Endothelial cell of hepatic sinusoid (primary cell): ENCODE measurements around the gene GSN.

Experiments
- in situ Hi-C: cut with HindIII; loops from 2 replicates; pipeline ENCODE4 v1.10.0; 2017; ENCODE audit warnings: low sequenced_read_pairs

The GSN gene

DNA sequence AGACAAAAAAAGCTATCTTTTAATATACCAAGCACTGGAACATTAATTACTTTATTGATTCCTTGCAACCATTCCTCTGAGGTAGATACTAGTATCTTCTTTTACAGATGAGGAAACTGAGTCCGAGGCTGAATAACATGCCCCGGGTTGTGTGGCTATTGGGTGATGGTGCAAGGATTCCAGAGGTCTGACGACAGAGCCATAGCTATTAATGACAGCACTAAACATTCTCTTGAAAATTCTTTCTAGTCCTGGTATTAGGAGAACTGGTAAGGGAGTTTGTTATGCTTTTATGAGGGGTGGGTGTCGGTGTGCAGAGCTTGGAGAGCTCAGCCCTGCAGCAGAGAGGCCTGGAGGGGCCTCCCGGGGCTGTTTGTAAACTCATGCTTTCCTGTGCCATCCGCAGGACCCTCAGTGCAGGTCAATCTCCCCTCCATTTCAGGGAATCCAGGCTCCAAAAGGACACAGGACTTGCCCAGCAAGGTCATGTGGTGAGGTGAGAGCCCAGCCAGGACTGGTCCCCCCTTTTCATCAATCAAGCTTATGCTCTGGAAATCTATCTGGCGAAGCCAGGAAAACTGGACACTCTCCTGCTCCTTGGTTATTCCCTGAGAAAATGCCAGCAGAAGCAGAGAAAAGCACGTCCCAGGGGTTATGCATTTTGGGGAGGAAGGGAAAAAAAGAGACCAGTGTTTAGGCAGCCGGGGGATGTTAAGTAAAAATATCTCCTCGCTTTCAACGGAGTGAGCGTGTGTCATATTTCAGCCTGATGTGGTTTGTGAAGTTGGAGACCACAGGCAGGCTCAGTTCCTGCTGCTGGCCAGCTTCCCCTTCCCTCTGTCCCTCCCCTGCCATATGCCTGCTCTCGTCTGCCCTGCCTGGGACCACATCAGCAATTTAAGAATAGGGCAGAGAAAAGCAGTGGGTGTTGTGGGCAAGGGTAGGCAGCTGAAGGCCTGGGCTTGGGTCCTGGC is 3.7 kb downstream of the GSN start:
- in situ Hi-C loops, result no loop called here

DNA sequence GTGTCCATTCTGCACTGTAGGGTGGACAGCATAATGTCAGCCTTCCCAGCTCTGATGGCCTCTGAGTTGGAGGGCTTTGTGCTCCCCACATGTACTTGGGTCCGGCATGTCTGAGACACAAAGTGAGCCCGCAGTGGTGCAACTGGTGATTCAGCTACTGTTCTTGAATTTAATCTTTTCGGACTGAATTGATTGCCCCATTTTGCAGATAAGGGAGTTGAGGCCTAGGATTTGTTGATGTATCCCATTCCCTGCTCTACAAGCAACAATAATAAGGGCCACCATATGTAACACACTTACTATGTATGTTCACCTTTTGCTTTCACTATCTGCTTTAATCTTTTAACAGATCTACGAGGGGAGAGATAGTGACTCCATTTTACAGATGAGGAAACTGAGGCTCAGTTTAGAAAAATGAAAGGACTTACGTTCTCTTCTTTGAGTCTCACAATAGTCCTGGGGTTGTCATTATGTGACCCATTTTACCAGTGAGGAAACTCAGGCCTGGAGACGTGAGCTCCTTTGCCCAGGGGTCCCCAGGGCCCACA is 4.5 kb downstream of the GSN start:
- in situ Hi-C loops, result no loop called here

DNA sequence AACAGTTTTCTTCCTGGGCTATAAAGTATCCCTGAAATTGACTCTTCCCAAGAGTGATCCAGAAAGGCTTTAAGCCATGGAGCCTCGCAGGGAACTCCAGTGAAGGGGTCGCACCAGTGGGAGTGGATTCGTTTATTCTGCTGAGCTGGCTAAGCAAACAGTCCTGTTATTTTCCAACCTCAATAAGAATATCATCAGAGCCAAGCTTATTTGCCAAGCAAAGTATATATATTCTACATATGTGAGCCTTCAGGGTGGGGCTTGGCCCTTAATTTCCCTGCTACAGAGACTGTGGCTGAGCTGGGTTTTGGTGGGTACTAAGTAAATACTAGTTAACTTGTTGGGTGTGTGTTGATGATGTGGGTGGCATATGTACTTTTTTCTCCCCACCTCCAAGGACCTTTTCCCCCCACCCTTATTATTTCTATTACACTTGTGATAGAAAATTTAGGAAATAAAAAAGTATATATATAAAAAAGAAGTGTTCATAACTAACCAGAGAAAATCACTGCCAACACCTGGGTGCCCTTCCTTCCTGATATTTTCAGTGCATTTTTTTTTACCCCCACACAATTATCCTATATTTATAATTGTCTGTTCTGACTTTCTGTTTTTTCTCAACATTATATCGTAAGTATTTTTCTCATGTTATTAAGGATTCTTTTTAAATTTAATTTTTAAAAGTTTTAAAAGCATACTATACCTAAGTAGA is 5.3 kb downstream of the GSN start:
- in situ Hi-C loops, result no loop called here

DNA sequence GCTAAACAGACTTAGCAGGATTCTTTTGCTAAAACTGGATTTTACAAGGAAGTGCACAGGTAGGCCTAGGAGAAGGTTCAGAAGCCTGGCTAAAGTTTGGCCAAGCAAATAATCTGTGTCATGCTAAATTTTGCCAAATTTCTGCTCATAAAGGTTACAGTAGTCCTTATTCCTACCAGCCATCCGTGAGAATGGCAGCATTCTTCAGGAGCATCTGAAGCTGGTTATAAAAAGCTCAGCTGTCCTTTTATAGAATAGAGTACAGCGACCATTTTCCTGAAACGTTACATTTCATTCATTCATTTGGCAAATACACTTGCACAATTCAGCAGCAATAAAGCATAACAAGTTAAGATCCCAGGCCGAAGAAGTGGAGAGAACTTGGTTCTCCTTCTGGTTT is 6.9 kb downstream of the GSN start:
- in situ Hi-C loops, result no loop called here

DNA sequence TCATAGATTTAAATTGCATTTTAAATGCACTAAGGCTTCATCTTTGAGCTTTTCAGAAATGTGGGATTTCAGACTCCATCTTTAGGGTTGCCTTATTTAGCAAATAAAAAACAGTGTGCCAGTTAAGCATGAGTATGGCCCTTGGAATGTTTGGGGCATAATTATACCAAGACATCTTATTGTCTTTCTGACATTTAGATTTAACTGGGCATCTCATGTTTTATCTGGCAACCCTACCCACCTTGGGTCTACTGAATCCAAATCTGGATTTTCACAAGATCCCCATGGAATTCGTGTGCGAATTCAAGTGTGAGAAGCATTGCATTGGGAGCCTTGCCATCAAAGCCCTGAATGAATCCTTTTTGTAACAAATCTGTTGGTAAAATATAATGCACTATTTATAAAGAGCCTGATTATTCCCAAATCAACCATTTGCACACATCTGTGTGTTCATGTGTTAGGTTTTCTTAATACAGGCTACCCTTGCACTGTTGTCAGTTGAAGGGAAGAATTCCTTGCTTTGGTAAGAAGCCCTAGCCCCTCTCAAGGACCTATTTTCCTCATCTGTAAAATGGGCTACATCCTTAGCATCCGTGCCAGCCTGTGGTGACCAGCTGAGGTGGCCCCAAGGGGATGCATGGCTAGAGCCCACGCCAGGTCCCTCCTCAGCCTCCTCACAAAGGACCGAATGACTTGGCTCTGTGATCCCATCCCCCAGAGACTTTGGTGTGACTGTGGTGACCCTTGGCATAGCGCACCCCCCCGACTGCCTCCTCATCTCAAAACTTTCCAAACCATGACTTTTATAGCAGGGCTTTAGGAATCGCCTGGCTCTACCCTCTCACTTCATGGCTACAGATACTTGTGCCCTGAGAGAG is 8.1 kb downstream of the GSN start:
- in situ Hi-C loops, result no loop called here

DNA sequence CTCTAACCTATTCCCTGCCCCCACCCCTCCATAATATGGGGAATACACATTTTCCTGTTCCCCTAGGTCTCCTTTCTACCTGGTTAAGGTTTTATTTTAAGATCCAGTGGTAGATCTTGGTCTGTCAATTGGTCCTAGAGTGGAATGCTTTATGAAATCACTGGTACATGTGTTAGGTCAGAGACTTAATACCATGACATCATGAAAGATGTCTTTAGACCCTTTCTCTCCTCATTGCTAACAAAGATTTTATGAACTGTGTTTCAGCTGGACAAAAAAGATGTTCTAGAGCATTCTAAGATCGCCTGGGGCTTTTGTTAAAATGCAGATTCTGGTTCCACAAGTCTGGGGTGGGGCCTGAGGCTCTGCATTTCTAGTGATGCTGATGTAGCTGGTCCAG is 9.1 kb downstream of the GSN start:
- in situ Hi-C loops, result no loop called here

DNA sequence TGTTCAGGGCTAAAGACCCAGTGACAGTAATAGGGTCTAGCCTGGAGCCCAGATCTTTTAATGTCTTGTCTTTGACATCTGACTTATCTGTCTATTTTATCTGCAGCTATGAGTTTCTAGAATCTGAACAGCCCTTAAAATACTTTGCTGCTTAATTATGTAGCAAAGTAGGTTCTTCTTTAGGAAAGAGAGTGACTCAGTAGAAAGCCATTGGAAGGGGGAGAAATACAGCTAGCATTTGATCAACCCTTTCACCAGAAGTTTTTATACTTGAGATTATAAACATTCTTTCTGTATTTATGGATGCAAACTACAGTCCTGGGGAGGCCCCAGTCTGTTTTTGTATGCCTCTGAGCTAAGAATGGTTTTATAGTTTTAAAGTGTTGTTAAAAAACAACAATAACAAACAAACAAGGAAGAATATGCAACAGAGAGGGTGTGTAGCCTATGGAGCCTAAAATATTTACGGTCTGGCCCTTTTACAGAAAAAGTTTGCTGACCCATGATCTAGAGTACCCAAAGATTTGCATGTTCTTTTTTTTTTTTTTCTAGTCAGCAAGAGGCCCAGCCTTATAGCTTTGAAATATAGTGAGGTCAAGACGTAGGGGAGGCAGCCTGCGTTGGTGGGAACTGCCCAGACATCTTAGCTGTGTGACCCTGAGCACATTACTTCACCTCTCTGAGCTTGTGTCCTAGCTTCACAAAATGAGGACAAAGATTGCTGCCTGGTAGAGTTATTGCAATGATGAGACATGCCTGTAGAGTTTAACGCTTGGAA is 9.7 kb downstream of the GSN start:
- in situ Hi-C loops, result no loop called here

DNA sequence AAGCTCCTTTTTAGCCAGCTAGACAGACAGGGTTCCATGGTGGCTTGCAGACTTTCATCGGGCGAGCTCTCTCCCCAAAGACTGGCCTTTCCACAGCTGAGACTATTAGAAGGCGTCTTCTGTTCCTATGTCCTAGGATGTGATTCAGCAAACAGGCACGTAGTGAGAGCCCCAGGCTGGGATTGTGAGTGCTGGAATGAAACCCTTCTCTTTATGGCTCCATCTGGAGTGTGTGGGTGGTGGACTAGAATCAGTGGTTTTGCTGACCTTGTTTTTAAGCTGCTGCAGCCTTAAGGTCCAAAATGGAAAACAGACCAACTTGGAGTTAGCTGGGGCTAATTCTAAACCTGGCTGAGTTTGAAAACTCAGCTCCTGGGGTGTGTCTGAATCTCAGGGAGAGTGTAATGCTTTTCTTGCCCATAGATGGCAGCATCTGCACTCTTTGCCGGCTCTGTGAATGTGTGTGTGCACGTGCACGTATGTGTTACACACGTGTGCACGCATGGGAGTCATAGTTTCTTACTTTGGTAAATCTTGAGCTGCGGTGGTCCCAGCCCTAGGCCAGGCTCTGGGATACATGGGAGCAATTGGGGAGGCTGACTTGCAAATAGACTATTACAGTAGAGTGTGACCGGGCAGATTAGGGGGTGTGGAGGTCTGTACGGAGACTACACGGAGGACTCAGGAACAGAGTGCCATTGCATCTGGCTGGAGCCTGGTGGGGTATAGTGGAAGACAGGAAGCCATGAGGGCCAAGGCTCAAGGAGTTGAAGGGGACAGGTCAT is 10.7 kb downstream of the GSN start:
- in situ Hi-C loops, result no loop called here

DNA sequence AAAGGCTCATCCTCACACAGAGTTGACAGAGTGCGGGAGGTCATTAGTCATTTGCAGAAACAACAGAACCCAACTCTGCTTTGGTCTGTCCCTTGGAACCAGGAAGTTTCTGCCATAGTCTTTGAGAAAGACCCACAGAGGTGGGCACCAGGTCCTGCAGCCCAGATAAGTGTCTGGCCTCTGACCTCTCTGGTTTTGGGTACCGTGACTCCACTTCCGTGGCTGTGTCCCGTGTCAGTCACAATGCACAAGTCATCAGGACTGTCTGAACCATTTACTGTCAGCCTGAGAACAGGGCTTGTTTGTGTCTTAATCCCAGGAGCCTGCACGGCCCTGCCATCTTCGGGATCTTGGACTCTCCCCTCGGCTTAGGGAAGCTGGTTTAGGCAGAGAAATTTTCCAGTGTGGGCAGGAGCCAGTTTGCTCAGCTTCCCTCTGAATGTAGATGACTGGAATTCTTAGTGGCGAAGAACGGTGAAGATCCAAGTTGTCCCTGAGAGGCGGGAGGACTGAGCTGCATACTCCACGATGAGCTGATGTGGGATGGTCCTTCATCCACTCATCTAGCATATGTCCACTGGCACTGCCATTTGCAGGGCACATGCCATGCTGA is 11.9 kb downstream of the GSN start:
- in situ Hi-C loops, result no loop called here

DNA sequence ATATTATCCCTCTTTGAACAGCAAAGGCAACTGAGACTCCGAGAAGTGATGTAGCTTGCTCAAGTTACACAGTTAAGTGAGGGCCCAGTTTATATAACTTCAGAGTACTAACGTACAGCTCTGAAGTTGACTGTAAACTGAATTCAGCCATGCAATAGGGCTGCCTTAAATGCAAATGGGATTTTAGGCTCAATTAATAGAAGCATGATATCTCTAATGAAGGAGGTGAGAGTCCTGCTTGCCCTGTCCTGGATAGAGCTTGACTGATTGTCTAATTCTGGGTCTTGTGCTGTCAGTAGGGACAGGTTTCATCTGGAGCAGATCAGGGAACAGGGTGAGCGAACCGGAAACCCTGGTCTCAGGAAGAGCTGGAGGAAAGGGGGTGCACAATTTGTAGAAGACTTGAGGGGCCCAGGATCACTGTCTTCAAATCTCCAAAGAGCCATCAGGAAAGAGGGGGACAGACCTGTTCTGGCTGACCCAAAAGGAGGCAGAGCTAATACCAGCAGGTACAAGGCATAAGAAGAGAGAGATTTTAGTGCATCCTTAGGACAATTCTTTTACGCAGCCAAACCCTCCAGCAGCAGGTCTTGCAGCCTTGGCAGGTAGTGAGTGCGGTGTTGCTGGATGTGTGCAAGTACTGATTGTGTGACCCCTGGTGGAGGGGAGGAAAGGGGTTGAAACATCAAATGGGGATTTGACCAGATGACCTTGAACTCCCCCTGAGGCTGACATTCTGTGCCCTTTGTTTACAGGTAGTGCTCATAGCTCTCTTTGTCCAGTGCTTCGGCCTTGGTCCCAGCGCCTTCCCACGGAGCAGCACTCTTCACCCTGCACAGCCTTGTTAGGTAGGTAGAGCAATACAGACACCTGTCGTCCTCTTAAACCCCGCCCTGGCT is 13.0 kb downstream of the GSN start:
- in situ Hi-C loops, result no loop called here

DNA sequence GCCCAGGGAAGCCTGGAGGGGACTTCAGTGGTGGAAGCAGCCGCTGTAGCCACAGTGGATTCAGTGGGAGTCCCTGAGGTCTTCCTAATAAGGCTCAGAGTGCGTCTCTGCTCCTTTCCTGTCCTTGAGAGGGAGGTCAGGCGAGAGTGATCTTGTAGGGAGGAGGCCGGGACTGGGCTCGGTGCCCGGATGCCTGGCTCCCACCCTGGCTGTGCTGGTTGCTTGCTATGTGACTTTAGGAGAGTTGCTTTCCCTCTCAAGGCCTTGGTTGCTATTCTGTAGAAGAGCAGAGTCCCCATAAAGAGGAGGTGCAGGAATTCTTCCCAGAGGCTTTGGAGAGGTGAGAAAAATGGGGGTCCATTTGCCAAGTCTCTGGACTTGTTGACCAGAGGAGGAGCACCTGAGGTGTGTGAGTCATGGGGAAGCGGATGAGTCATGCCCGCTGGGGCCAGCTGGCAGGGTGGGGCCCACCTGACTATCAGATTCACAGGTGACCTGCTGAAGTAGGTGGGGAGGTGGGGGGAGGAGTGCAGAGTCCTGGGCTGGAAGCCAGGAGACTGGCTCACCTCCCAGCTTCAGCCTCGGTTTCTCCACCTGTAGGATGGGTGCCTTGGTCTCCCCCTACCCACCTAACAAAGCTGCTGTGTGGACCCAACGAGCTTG is 13.8 kb downstream of the GSN start:
- in situ Hi-C loops, result no loop called here

DNA sequence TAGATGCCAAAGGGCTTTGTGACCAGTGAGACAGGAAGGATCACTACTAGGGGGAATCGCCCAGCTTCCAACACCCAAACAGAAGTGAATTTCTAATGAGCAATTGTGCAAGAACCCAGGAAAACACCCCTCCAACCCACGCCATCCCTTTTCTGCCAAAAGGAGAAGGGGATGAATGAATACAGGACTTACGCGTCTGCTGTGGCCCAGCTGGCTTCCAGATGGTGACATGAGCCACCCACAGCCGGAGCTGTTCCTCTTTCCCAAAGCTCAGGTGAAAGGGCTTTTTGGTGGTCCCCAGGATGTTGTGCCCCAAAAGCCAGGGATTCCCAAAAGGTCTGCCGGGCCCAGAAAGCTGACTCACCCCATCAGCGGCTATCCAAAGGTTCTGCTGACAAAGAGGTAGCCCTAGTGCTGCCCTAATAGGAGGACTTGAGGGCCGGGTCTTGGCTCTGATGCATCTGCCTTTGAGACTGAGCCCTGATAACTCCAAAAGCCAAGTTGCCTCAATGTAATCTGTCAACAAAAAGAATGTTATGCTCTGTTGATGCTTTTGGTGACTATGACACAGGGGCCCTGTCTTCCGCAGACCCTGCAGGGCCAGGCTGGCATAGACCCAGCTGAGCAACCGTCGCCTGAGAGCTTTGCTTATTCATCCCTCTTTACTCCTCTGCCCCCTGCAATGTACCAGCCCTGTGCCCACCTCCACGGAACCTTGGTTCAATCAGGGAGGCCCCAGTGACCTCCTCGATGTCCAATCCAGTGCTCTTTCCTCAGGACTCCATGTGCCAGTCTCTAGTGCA is 14.5 kb downstream of the GSN start:
- in situ Hi-C loops, result no loop called here

DNA sequence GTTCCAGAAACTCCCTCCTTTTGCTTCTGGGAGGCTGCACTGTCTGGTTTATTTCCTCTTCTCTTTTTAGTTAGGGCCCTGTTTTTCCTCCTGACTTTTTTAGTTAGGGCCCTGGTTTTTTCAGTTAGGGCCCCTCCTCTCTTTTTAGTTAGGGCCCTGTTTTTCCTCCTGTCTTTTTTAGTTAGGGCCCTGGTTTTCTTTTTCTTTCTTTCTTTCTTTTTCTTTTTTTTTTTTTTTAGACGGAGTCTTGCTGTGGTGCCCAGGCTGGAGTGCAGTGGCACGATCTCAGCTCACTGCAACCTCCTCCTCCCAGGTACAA is 15.1 kb downstream of the GSN start:
- in situ Hi-C loops, result no loop called here

DNA sequence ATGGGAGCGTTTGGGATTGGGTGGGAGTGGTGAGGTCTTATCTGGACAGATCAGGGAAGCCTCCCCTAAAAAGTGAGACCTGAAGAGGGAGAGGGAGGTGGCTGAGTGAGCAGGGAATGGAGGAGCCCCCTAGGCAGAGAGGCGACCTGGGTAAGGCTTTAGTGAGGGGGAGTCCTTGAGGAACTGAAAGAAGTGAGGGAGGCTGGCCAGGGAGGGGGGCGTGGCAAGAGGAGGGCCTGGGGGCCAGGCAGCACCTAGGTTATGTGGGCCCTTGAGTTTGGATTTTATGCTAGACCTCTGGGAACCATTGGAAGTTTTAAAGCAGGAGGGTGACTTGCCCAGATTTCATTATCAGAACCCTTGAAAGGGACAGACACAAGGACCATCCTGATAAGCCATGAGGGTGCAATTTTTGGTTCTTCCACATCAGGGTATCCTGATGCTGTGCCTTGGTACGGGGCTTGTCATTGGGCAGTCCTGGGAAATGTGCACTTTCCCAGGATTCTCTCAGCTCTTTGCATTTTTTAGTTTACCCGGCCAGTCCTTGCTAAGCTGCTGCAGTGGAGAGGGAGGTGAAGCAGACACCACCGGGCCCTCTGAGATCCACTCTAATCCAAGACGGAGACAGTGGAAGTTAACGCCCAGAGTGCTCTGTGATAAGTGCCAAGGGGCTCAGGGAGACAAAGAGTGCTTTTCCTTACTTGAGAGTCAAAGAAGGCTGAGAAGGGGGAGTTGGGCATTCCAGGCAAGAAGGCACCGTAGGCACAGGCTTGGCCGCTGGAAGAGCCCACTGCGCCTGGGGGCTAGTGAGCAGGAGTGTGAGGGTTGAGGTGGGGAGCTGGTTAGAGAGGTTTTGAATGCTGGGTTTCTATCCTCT is 16.1 kb downstream of the GSN start:
- in situ Hi-C loops, result no loop called here

DNA sequence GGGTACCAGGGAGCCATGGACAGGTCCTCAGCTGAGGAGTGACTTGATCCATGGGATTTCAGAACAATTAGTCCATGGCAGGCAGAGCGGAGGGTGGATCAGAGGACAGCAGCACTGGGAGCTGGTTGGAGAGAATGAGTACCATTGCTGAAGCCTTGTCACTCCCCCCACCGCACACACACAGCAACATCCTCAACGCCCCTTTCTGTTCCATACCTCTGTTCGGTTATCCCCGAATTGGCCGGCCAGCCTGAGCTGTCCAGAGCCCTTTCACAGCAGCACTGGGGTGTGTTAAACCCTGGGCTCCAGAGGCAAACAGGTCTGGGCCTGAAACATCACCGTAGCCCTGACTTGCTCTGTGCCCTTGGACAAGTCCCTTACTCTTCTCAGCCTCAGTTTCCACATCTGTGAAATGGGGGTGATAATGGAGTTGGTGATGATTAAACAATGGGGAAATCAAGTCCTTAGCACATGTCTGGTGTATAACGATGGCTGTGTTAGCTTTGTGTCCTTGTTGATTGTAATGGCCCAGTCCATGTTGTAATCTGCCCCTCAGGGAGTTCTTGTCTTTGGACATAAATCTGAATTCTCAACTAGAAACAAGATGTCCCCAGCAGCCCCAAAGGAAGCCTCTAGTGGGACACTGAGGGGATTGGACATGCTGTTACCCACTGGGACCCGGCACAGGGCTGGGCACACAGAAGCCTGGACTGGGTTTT is 16.9 kb downstream of the GSN start:
- in situ Hi-C loops, result no loop called here
